ENCODE data around the gene L3MBTL4. TPM values are rescaled to one million over a fixed set of nuclear protein-coding genes. Genes with fewer than 3 reads are reported as not detected.
"Not testable (repeated sequence)": the region's sequence is repeated elsewhere in the genome, so short reads cannot be mapped to it uniquely, and the experiment has no call there.

The L3MBTL4 gene
- total RNA-seq, 2 experiments from 2014 or later, result 0.29 to 0.31 TPM

GRCh38 chr18:6427286-6427685, 12.6 kb upstream of the L3MBTL4 start:
- POLR2A ChIA-PET, result no interaction called here
- CTCF ChIA-PET, result no interaction called here
- Mint-ChIP-seq H3K4me3 (no peak overlapping the region), H3K27ac (no peak overlapping the region), H3K9me3 (peaks cover 6% of the 10 kb centered on the region), H3K36me3 (no peaks in the 10 kb centered on the region), H3K27me3 (no peaks in the 10 kb centered on the region), H3K4me1 (ENCODE audit: low read depth) (no peaks in the 10 kb centered on the region)
- intact Hi-C loops (cut with micrococcal nuclease), result no loop called here
- no peak for DNase-seq

- Mint-ChIP-seq H3K4me3 (no peak overlapping the region), H3K36me3 (no peaks in the 10 kb centered on the region), H3K27ac (no peak overlapping the region), H3K27me3 (no peaks in the 10 kb centered on the region), H3K9me3 (peaks cover 3% of the 10 kb centered on the region), H3K4me1 (ENCODE audit: low read depth) (no peaks in the 10 kb centered on the region)
- CTCF ChIA-PET, result no interaction called here
- intact Hi-C loops (cut with micrococcal nuclease), result no loop called here
- POLR2A ChIA-PET, result no interaction called here
- no peak for DNase-seq
These were observed 8.6 kb upstream of the L3MBTL4 start for GRCh38 chr18:6423289-6423688.

- H3K27ac Mint-ChIP-seq, result no peak overlapping the region
- intact Hi-C loops (cut with micrococcal nuclease), result no loop called here
These were observed 491 bp downstream of the L3MBTL4 start for GRCh38 chr18:6414118-6414722.

GRCh38 chr18:6413579-6414117, 1.1 kb downstream of the L3MBTL4 start:
- Mint-ChIP-seq H3K27ac (no peak overlapping the region), H3K9me3 (no peaks in the 10 kb centered on the region), H3K36me3 (no peaks in the 10 kb centered on the region), H3K4me3 (peak overlapping the region; percentile 21), H3K4me1 (ENCODE audit: low read depth) (peaks cover 4% of the 10 kb centered on the region), H3K27me3 (peaks cover 20% of the 10 kb centered on the region)
- ChIA-PET CTCF (no interaction called here), POLR2A (no interaction called here)
- intact Hi-C loops (cut with micrococcal nuclease), result no loop called here
- no peak for DNase-seq

More at GRCh38 chr18:6414118-6414722, 491 bp downstream of the L3MBTL4 start:
- Mint-ChIP-seq H3K4me1 (ENCODE audit: low read depth) (peaks cover 4% of the 10 kb centered on the region), H3K4me3 (no peak overlapping the region), H3K27me3 (peaks cover 20% of the 10 kb centered on the region), H3K9me3 (no peaks in the 10 kb centered on the region), H3K36me3 (no peaks in the 10 kb centered on the region)
- POLR2A ChIA-PET, result no interaction called here
- peak; percentile 20 for DNase-seq
- CTCF ChIA-PET, result no interaction called here

- no peaks in the 10 kb centered on the region for H3K36me3 Mint-ChIP-seq
- DNase-seq, result no peak
- H3K27ac Mint-ChIP-seq, result no peak overlapping the region
- intact Hi-C loops (cut with micrococcal nuclease), result no loop called here
- no peaks in the 10 kb centered on the region for H3K9me3 Mint-ChIP-seq
- peaks cover 4% of the 10 kb centered on the region for H3K4me1 Mint-ChIP-seq (ENCODE audit: low read depth)
- ChIA-PET POLR2A (no interaction called here), CTCF (interaction anchor here (0.7 to 0.9 kb wide), 2 partner anchors 46 to 1690 kb away, joined by 3 read pairs; no protein-coding TSS in a partner anchor)
- H3K27me3 Mint-ChIP-seq, result peaks cover 20% of the 10 kb centered on the region
- H3K4me3 Mint-ChIP-seq, result no peak overlapping the region
These were observed 1.7 kb downstream of the L3MBTL4 start for GRCh38 chr18:6412933-6413472.

- Mint-ChIP-seq H3K27me3 (peaks cover 20% of the 10 kb centered on the region), H3K4me1 (ENCODE audit: low read depth) (peaks cover 4% of the 10 kb centered on the region), H3K27ac (no peak overlapping the region), H3K36me3 (no peaks in the 10 kb centered on the region), H3K4me3 (no peak overlapping the region), H3K9me3 (no peaks in the 10 kb centered on the region)
- POLR2A ChIA-PET, result no interaction called here
- CTCF ChIA-PET, result no interaction called here
- DNase-seq, result no peak
- intact Hi-C loops (cut with micrococcal nuclease), result no loop called here
These were observed 3.3 kb downstream of the L3MBTL4 start for GRCh38 chr18:6411382-6411781.

GRCh38 chr18:6409933-6410332, 4.8 kb downstream of the L3MBTL4 start:
- H3K27ac Mint-ChIP-seq, result no peak overlapping the region
- CTCF ChIA-PET, result no interaction called here
- H3K4me1 Mint-ChIP-seq (ENCODE audit: low read depth), result no peaks in the 10 kb centered on the region
- intact Hi-C loops (cut with micrococcal nuclease), result no loop called here
- no peak for DNase-seq
- H3K4me3 Mint-ChIP-seq, result no peak overlapping the region
- no peaks in the 10 kb centered on the region for H3K36me3 Mint-ChIP-seq
- POLR2A ChIA-PET, result no interaction called here
- H3K27me3 Mint-ChIP-seq, result peaks cover 11% of the 10 kb centered on the region
- no peaks in the 10 kb centered on the region for H3K9me3 Mint-ChIP-seq

- H3K36me3 Mint-ChIP-seq; H3K4me1 Mint-ChIP-seq (ENCODE audit: low read depth); intact Hi-C loops (cut with micrococcal nuclease); H3K27me3 Mint-ChIP-seq; POLR2A ChIA-PET; H3K4me3 Mint-ChIP-seq; DNase-seq; H3K9me3 Mint-ChIP-seq; H3K27ac Mint-ChIP-seq; CTCF ChIA-PET: not testable (repeated sequence)
These were observed 6.2 kb downstream of the L3MBTL4 start for GRCh38 chr18:6408543-6408942.

GRCh38 chr18:6406910-6407470, 7.7 kb downstream of the L3MBTL4 start:
- intact Hi-C loops (cut with micrococcal nuclease), result no loop called here
- Mint-ChIP-seq H3K27ac (no peak overlapping the region), H3K4me1 (ENCODE audit: low read depth) (no peaks in the 10 kb centered on the region), H3K9me3 (no peaks in the 10 kb centered on the region), H3K36me3 (no peaks in the 10 kb centered on the region), H3K4me3 (no peak overlapping the region), H3K27me3 (peaks cover 2% of the 10 kb centered on the region)
- no peak for DNase-seq
- ChIA-PET CTCF (no interaction called here), POLR2A (interaction anchor here (0.6 kb wide), 1 partner anchor 278 kb away, joined by 3 read pairs; no protein-coding TSS in a partner anchor)

- no peaks in the 10 kb centered on the region for H3K9me3 Mint-ChIP-seq
- no peak for DNase-seq
- POLR2A ChIA-PET, result interaction anchor here (0.6 kb wide), 1 partner anchor 278 kb away, joined by 3 read pairs; no protein-coding TSS in a partner anchor
- intact Hi-C loops (cut with micrococcal nuclease), result no loop called here
- no peaks in the 10 kb centered on the region for H3K36me3 Mint-ChIP-seq
- H3K4me1 Mint-ChIP-seq (ENCODE audit: low read depth), result no peaks in the 10 kb centered on the region
- H3K27ac Mint-ChIP-seq, result no peak overlapping the region
- no peaks in the 10 kb centered on the region for H3K27me3 Mint-ChIP-seq
- CTCF ChIA-PET, result no interaction called here
- no peak overlapping the region for H3K4me3 Mint-ChIP-seq
These were observed 8.4 kb downstream of the L3MBTL4 start for GRCh38 chr18:6406075-6406909.

- H3K27me3 Mint-ChIP-seq, result no peaks in the 10 kb centered on the region
- intact Hi-C loops (cut with micrococcal nuclease), result no loop called here
- no peaks in the 10 kb centered on the region for H3K36me3 Mint-ChIP-seq
- no peaks in the 10 kb centered on the region for H3K4me1 Mint-ChIP-seq (ENCODE audit: low read depth)
- ChIA-PET POLR2A (no interaction called here), CTCF (no interaction called here)
- H3K9me3 Mint-ChIP-seq, result no peaks in the 10 kb centered on the region
- no peak for DNase-seq
- H3K4me3 Mint-ChIP-seq, result no peak overlapping the region
- H3K27ac Mint-ChIP-seq, result no peak overlapping the region
These were observed 9.3 kb downstream of the L3MBTL4 start for GRCh38 chr18:6405237-6406074.

- Mint-ChIP-seq H3K27ac (no peak overlapping the region), H3K36me3 (no peaks in the 10 kb centered on the region), H3K9me3 (no peaks in the 10 kb centered on the region), H3K4me3 (no peak overlapping the region), H3K27me3 (no peaks in the 10 kb centered on the region), H3K4me1 (ENCODE audit: low read depth) (no peaks in the 10 kb centered on the region)
- intact Hi-C loops (cut with micrococcal nuclease), result no loop called here
- POLR2A ChIA-PET, result no interaction called here
- DNase-seq, result no peak
- CTCF ChIA-PET, result no interaction called here
These were observed 9.9 kb downstream of the L3MBTL4 start for GRCh38 chr18:6404834-6405233.

All from activated CD4-positive, alpha-beta memory T cell treated with anti-CD3 and anti-CD28 coated beads for 36 hours (primary cell).